H1 (cell line): ENCODE data around the gene RPTOR. TPM values are rescaled to one million over a fixed set of nuclear protein-coding genes. Genes with fewer than 3 reads are reported as not detected.

Experiments used
- CREB1 ChIP-seq: IDR thresholded peaks from 2 replicates; pipeline ENCODE4 v1.6.1; 2012; ENCODE audit warnings: inconsistent platforms
- EZH2 ChIP-seq: fragments of 200-600 bp; sonication (generic); IDR thresholded peaks from 2 replicates; pipeline ENCODE4 v1.7.1; 2012; ENCODE audit warnings: low read depth, mild to moderate bottlenecking, moderate library complexity, low read length, inconsistent platforms; ENCODE audit not compliant: severe bottlenecking
- JUN ChIP-seq: IDR thresholded peaks from 2 replicates; pipeline ENCODE4 v1.6.1; 2011; ENCODE audit warnings: low read depth, mild to moderate bottlenecking, improper control_type of control experiment, low read length
- polyA plus RNA-seq, 7 experiments: library from polyadenylated mRNA; depleted of rRNA in 3 of 7; stranded (reverse) in 5 of 7; unstranded in 2 of 7; fragments of >200 nt in 5 of 7; fragments of 200-250 nt in 2 of 7; gene quantifications; 1 replicate in 5 of 7; 2 replicates in 1 of 7; 4 replicates in 1 of 7; pipeline versions ENCODE4 v1.2.1 to v1.2.3, GENCODE V29; 2011 to 2013; ENCODE audit warnings: missing spikeins in 2 of 7, mixed read lengths in 2 of 7
- total RNA-seq: library from RNA; stranded (reverse); fragmentation: NEBNext Ultra II Directional; extraction: Animal tissue kit (Norgen Biotek cat#: 25700); gene quantifications from 2 replicates; pipeline ENCODE4 v1.2.1, GENCODE V29; 2021
- TF ChIP-seq, protein P1 (sequence below), 3 experiments: IDR thresholded peaks; 1 replicate in 2 of 3; 2 replicates in 1 of 3; pipeline versions ENCODE4 v1.5.1 to v1.6.1; 2011; ENCODE audit warnings: low read length in 3 of 3, mild to moderate bottlenecking in 3 of 3, inconsistent platforms in 2 of 3, low read depth in 1 of 3, moderate library complexity in 1 of 3; ENCODE audit not compliant: insufficient read depth in 1 of 3; ENCODE audit errors: control extremely low read depth in 1 of 3
- TF ChIP-seq, protein P2 (sequence below): IDR thresholded peaks from 2 replicates; pipeline ENCODE4 v1.6.1; 2012; ENCODE audit warnings: inconsistent platforms

Gene RPTOR
- total and polyA plus RNA-seq, 2 of the 8 experiments (the other 6 are each of a cell fraction or from before 2014, with no cell fraction given) = 6.9 to 28.7 TPM

DNA sequence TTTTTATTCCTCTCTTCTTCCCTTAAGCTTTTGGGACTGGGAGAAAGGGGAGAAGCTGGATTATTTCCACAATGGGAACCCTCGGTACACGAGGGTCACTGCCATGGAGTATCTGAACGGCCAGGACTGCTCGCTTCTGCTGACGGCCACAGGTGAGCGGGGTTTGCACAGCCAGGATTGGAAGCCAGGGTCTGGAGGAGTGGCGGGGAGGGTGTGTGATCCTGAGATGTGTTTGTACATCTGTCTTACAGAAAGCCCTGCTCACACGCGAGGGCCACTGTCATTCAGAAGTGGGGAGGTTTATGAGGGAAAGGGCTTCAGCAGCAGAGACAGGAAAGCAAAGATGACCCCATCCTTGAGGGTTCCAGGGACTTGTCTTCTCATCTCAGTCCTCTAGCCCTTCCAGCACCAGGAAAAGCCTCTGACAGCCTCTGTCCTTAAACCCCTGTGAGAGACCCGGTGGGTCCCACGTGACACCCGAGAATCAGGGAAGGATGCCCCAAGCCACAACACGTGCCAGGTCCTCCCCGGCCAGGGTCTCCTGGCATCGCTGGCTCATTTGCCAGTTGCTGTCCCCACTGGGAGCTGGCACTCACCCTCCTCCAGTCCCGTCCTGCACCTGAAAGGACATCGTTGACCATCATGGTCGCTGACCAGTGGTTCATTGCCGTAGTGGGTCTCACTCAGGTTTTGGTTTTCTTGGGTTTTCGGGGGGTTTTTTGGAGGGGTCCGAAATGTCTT is 402.7 kb downstream of the RPTOR start (continued):
- no peak for TF ChIP-seq JUN
- TF ChIP-seq, protein P1, sequence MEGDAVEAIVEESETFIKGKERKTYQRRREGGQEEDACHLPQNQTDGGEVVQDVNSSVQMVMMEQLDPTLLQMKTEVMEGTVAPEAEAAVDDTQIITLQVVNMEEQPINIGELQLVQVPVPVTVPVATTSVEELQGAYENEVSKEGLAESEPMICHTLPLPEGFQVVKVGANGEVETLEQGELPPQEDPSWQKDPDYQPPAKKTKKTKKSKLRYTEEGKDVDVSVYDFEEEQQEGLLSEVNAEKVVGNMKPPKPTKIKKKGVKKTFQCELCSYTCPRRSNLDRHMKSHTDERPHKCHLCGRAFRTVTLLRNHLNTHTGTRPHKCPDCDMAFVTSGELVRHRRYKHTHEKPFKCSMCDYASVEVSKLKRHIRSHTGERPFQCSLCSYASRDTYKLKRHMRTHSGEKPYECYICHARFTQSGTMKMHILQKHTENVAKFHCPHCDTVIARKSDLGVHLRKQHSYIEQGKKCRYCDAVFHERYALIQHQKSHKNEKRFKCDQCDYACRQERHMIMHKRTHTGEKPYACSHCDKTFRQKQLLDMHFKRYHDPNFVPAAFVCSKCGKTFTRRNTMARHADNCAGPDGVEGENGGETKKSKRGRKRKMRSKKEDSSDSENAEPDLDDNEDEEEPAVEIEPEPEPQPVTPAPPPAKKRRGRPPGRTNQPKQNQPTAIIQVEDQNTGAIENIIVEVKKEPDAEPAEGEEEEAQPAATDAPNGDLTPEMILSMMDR (IDR thresholded peaks at IDR 0.05; ENCODE audit: control extremely low read depth in 1 of 3, insufficient read depth in 1 of 3, low read depth in 1 of 3, low read length in 3 of 3) = no peak
- TF ChIP-seq, protein P2, sequence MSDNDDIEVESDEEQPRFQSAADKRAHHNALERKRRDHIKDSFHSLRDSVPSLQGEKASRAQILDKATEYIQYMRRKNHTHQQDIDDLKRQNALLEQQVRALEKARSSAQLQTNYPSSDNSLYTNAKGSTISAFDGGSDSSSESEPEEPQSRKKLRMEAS = no peak
- no peak for TF ChIP-seq EZH2
- no peak for TF ChIP-seq CREB1
- TF ChIP-seq, all 59 proteins: peak for 0
